Naive thymus-derived CD8-positive, alpha-beta T cell (primary cell): Measurements from ENCODE around the gene IWS1. TPM values are rescaled to one million over a fixed set of nuclear protein-coding genes. Genes with fewer than 3 reads are reported as not detected.

Source experiments
- ATAC-seq, 2 donors: fragments of 150-1000 bp; cut with Tn5 transposase in 1 of 2; sonication (Bioruptor Pico), chemical (Tn5 transposase) in 1 of 2; 1 replicate in 1 of 2; 2 replicates in 1 of 2; pipeline ENCODE4 v1.10.0; 2021; ENCODE audit warnings: mild to moderate bottlenecking in 2 of 2, moderate library complexity in 2 of 2
- POLR2A ChIA-PET: fragments of 350-600 bp; sonication (Branson Sonifier 250); formaldehyde crosslinking; loops from one replicate; lab custom pipeline; 2021; ENCODE audit warnings: antibody characterized with exemption; lab: Charles Lee
- DNase-seq, 10 donors: peaks; one replicate each; pipeline versions ENCODE4 v3.0.0 to v3.0.0-alpha.2; 2020 to 2022
- H3K27ac Mint-ChIP-seq, 10 donors: one replicate each; pipeline ENCODE4 v1.8.0; 2020 to 2022; ENCODE audit warnings: mild to moderate bottlenecking in 10 of 10, mixed read lengths in 10 of 10, moderate library complexity in 4 of 10, inconsistent platforms in 1 of 10
- H3K27me3 Mint-ChIP-seq, 5 donors: one replicate each; pipeline ENCODE4 v1.8.0; 2021 to 2022; ENCODE audit warnings: mixed read lengths in 5 of 5
- H3K36me3 Mint-ChIP-seq, 3 donors: one replicate each; pipeline ENCODE4 v1.8.0; 2020 to 2022; ENCODE audit warnings: mixed read lengths in 3 of 3, mild to moderate bottlenecking in 2 of 3, inconsistent platforms in 1 of 3
- H3K4me1 Mint-ChIP-seq, 4 donors: one replicate each; pipeline ENCODE4 v1.8.0; 2021 to 2022; ENCODE audit warnings: mixed read lengths in 4 of 4
- H3K4me3 Mint-ChIP-seq, 10 donors: one replicate each; pipeline ENCODE4 v1.8.0; 2020 to 2022; ENCODE audit warnings: mild to moderate bottlenecking in 10 of 10, mixed read lengths in 10 of 10, moderate library complexity in 6 of 10, inconsistent platforms in 1 of 10
- H3K9me3 Mint-ChIP-seq, 9 donors: one replicate each; pipeline ENCODE4 v1.8.0; 2020 to 2022; ENCODE audit warnings: mixed read lengths in 9 of 9, mild to moderate bottlenecking in 3 of 9, inconsistent platforms in 1 of 9, moderate library complexity in 1 of 9
- polyA plus RNA-seq, 3 donors: library from polyadenylated mRNA; unstranded; fragments of 300-500 nt; fragmentation: Illumina TruSeq; gene quantifications; one replicate each; pipeline ENCODE4 v1.2.3, GENCODE V29; 2021
- total RNA-seq, 8 experiments: library from RNA in 2 of 8; stranded (reverse) in 2 of 8; gene quantifications; one replicate each; pipeline ENCODE4 v1.2.3 and lab custom pipeline; 2021 to 2026

The IWS1 gene
- total and polyA plus RNA-seq, 5 experiments from 2014 or later: 12.4 to 50.7 (median 30.1) TPM

GRCh38 chr2:127431408-127432023, 94.8 kb downstream of the IWS1 start:
- no peaks in the 10 kb centered on the region for H3K4me1 Mint-ChIP-seq
- peaks cover 0 to 3% (median 0%) of the 10 kb centered on the region in 3 donors for H3K36me3 Mint-ChIP-seq
- H3K4me3 Mint-ChIP-seq: no peak overlapping the region
- H3K27ac Mint-ChIP-seq: no peak overlapping the region
- H3K9me3 Mint-ChIP-seq: no peaks in the 10 kb centered on the region
- DNase-seq (peak in 1 of 10 donors; percentile 8), ATAC-seq (no peak)
- POLR2A ChIA-PET: no interaction called here
- H3K27me3 Mint-ChIP-seq: no peaks in the 10 kb centered on the region

Other genes starting within 250 kb of the IWS1 start
- 10 to 100 TPM; 63.0 to 65.8 TPM for gene ERCC3, start 232.3 kb downstream of the IWS1 start, total RNA-seq
- gene ERCC3, start 232.3 kb downstream of the IWS1 start, polyA plus RNA-seq: 10 to 100 TPM; 17.0 to 27.2 (median 20.3) TPM
- 10 to 100 TPM; 75.0 to 80.6 TPM for gene MAP3K2, start 138.5 kb downstream of the IWS1 start, total RNA-seq
- gene MAP3K2, start 138.5 kb downstream of the IWS1 start, polyA plus RNA-seq: 10 to 100 TPM; 36.0 to 51.9 (median 40.8) TPM
- not detected for gene PROC, start 108.1 kb downstream of the IWS1 start, total RNA-seq
- not detected for gene PROC, start 108.1 kb downstream of the IWS1 start, polyA plus RNA-seq
- under 1 TPM; 0.26 to 0.58 TPM for gene MYO7B, start 9.2 kb upstream of the IWS1 start, total RNA-seq
- under 1 TPM in 2 of 3 donors, not detected in 1; 0.21 to 0.42 TPM for gene MYO7B, start 9.2 kb upstream of the IWS1 start, polyA plus RNA-seq
- gene GPR17, start 119.7 kb upstream of the IWS1 start, total RNA-seq: not detected
- gene GPR17, start 119.7 kb upstream of the IWS1 start, polyA plus RNA-seq: not detected
- gene LIMS2, start 149.0 kb upstream of the IWS1 start, total RNA-seq: 10 to 100 TPM; 10.1 to 11.8 TPM
- 10 to 100 TPM in 1 of 3 donors, 1 to 10 TPM in 2; 3.4 to 12.5 (median 5.8) TPM for gene LIMS2, start 149.0 kb upstream of the IWS1 start, polyA plus RNA-seq
- gene SFT2D3, start 175.0 kb upstream of the IWS1 start, total RNA-seq: 10 to 100 TPM; 16.5 to 16.9 TPM
- gene SFT2D3, start 175.0 kb upstream of the IWS1 start, polyA plus RNA-seq: 1 to 10 TPM; 1.7 to 4.4 (median 2.4) TPM